B cell (primary cell): ENCODE data around the gene CFAP77. TPM values are rescaled to one million over a fixed set of nuclear protein-coding genes. Genes with fewer than 3 reads are reported as not detected.

Source experiments
- ATAC-seq: fragments of 200-7000 bp; cut with Tn5 transposase; one replicate; pipeline ENCODE4 v1.10.0; 2021; ENCODE audit warnings: low read depth, mild to moderate bottlenecking, moderate number of reproducible peaks, moderate library complexity
- CTCF ChIA-PET: fragments of 350-600 bp; sonication (Branson Sonifier 250); formaldehyde crosslinking; loops from one replicate; lab custom pipeline; 2021; ENCODE audit warnings: antibody characterized with exemption, inconsistent platforms; lab: Charles Lee
- POLR2A ChIA-PET: fragments of 350-600 bp; sonication (Branson Sonifier 250); formaldehyde crosslinking; loops from one replicate; lab custom pipeline; 2021; ENCODE audit warnings: antibody characterized with exemption; lab: Charles Lee
- DNase-seq: peaks from one replicate; pipeline ENCODE4 v3.0.0; 2013
- H2AFZ ChIP-seq: 2 replicates; pipeline ENCODE4 v1.6.1; 2012; ENCODE audit warnings: mild to moderate bottlenecking, low read depth, low read length; ENCODE audit not compliant: insufficient read depth, poor library complexity, severe bottlenecking
- H3K27ac ChIP-seq, 2 donors: 1 replicate in 1 of 2; 2 replicates in 1 of 2; pipeline ENCODE4 v1.5.1; 2012 to 2013; ENCODE audit warnings: low read length in 2 of 2, mild to moderate bottlenecking in 2 of 2, moderate library complexity in 1 of 2
- H3K27me3 ChIP-seq, 4 experiments: fragments of 200-600 bp in 1 of 4; sonication (generic) in 1 of 4; replicated peaks in 1 of 4; 1 replicate in 2 of 4; 2 replicates in 2 of 4; pipeline versions ENCODE4 v1.6.1 to v1.7.0; 2013 to 2016; ENCODE audit warnings: low read length in 3 of 4, mild to moderate bottlenecking in 2 of 4, mixed read lengths in 1 of 4, moderate library complexity in 1 of 4; ENCODE audit not compliant: insufficient read depth in 4 of 4, control insufficient read depth in 3 of 4; ENCODE audit errors: control extremely low read depth in 1 of 4
- H3K36me3 ChIP-seq, 2 experiments: replicated peaks in 1 of 2; 1 replicate in 1 of 2; 2 replicates in 1 of 2; pipeline versions ENCODE4 v1.6.1 to v1.7.1; 2013; ENCODE audit warnings: low read length in 1 of 2; ENCODE audit not compliant: insufficient read depth in 2 of 2, control insufficient read depth in 1 of 2; ENCODE audit errors: control extremely low read depth in 1 of 2, extremely low read depth in 1 of 2
- H3K4me1 ChIP-seq, 2 donors: fragments of 200-600 bp in 1 of 2; sonication (generic) in 1 of 2; 1 replicate in 1 of 2; 2 replicates in 1 of 2; pipeline versions ENCODE4 v1.5.1 to v1.6.1; 2013 to 2017; ENCODE audit warnings: low read length in 2 of 2; ENCODE audit not compliant: control insufficient read depth in 2 of 2, insufficient read depth in 2 of 2
- H3K4me2 ChIP-seq: replicated peaks from 2 replicates; pipeline ENCODE3; 2012; ENCODE audit warnings: mild to moderate bottlenecking, low read depth, low read length; ENCODE audit not compliant: poor library complexity, severe bottlenecking
- H3K4me3 ChIP-seq, 5 experiments: fragments of 200-600 bp in 1 of 5; sonication (generic) in 1 of 5; 1 replicate in 3 of 5; 2 replicates in 2 of 5; pipeline versions ENCODE4 v1.5.1 to v1.7.0; 2011 to 2016; ENCODE audit warnings: low read length in 4 of 5, mild to moderate bottlenecking in 4 of 5, low read depth in 2 of 5, control low read depth in 1 of 5, moderate library complexity in 1 of 5; ENCODE audit not compliant: insufficient read depth in 1 of 5; ENCODE audit errors: control extremely low read depth in 1 of 5, extremely low read depth in 1 of 5
- H3K79me2 ChIP-seq: fragments of 200-600 bp; sonication (generic); one replicate; pipeline ENCODE4 v1.6.0; 2016; ENCODE audit warnings: low read length; ENCODE audit not compliant: control insufficient read depth, insufficient read depth
- H3K9ac ChIP-seq: fragments of 200-600 bp; sonication (generic); 2 replicates; pipeline ENCODE4 v1.6.1; 2017; ENCODE audit warnings: mild to moderate bottlenecking, low read length, moderate library complexity
- H3K9me3 ChIP-seq, 3 donors: one replicate each; pipeline versions ENCODE4 v1.6.1 to v1.7.1; 2013; ENCODE audit warnings: low read length in 2 of 3; ENCODE audit not compliant: control insufficient read depth in 2 of 3, insufficient read depth in 1 of 3; ENCODE audit errors: control extremely low read depth in 1 of 3
- H4K20me1 ChIP-seq: 2 replicates; pipeline ENCODE4 v1.6.0; 2012; ENCODE audit warnings: mild to moderate bottlenecking, low read length; ENCODE audit not compliant: insufficient read depth, control insufficient read depth, poor library complexity, severe bottlenecking
- H3K27ac Mint-ChIP-seq: one replicate; pipeline ENCODE4 v1.8.0; 2021; ENCODE audit warnings: mixed read lengths
- H3K27me3 Mint-ChIP-seq: one replicate; pipeline ENCODE4 v1.8.0; 2021; ENCODE audit warnings: mixed read lengths
- H3K4me1 Mint-ChIP-seq: one replicate; pipeline ENCODE4 v1.8.0; 2021; ENCODE audit warnings: mixed read lengths
- H3K4me3 Mint-ChIP-seq: one replicate; pipeline ENCODE4 v1.8.0; 2021; ENCODE audit warnings: mixed read lengths
- H3K9me3 Mint-ChIP-seq: one replicate; pipeline ENCODE4 v1.8.0; 2022; ENCODE audit warnings: mixed read lengths; ENCODE audit not compliant: insufficient read depth
- CTCF ChIP-seq: fragments of 200-600 bp; IDR thresholded peaks from one replicate; pipeline ENCODE4 v1.8.0; 2022; ENCODE audit warnings: antibody characterized with exemption, mild to moderate bottlenecking
- EZH2 ChIP-seq: IDR thresholded peaks from 2 replicates; pipeline ENCODE4 v1.6.1; 2012; ENCODE audit warnings: borderline replicate concordance, low read depth, mild to moderate bottlenecking, moderate library complexity, low read length; ENCODE audit not compliant: insufficient read depth, poor library complexity, severe bottlenecking
- WGBS: methylation state at CpG from one replicate; pipeline ENCODE4 v1.1.5; 2013; ENCODE audit warnings: missing lambda C conversion rate; ENCODE audit not compliant: insufficient coverage; 5-methylcytosine and 5-hydroxymethylcytosine counted together
- intact Hi-C: fragments of 100-400 bp; cut with micrococcal nuclease; formaldehyde crosslinking; loops from one replicate; pipeline ENCODE4 v1.10.0; 2022
- polyA plus RNA-seq: library from polyadenylated mRNA; depleted of rRNA; stranded (reverse); fragments of >200 nt; gene quantifications from 2 replicates; pipeline ENCODE4 v1.2.3, GENCODE V29; 2012
- total RNA-seq, 2 donors: library from RNA; stranded (reverse); fragments of 120-200 nt in 1 of 2; gene quantifications; 1 replicate in 1 of 2; 2 replicates in 1 of 2; pipeline versions ENCODE4 v1.2.3 to v1.2.4, GENCODE V29; 2013 to 2022

Gene CFAP77
- total and polyA plus RNA-seq, 2 donors (not counting 1 experiment from before 2014, with no cell fraction given): not detected

DNA sequence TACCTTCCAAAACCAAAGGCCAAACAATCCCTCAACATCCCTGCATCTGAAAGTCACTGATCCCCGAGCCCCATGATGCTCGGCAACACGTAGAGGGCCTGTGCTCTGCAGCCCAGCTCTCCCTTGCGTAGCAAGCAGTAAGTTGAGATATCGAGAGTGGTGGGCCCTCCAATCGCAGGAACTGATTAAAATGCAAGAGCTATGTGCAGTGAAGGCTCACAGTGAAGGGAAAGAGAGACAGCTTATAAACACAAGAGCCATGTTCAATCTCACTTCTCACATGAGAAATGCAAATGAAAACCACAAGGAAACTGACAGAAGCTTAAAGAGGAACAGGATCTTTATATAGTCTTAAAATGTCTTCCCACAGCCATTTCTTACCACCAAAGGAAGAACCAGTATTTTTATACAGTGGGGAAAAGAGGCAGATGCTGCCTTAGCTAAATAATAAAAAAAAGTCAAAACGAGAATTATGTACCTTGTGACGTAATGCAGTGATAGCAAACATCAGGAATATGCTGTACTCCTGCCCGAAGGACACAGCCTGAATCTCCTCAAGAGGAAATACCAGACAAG is 28.0 kb upstream of the CFAP77 start:
- Histone ChIP-seq H3K36me3 (peaks cover 16 to 44% of the 10 kb centered on the region in 2 experiments), H2AFZ (peak overlapping the region; percentile 62), H3K27ac (peak overlapping the region; percentile 81 to 96), H4K20me1 (no peaks in the 10 kb centered on the region), H3K79me2 (peaks cover 34% of the 10 kb centered on the region), H3K9ac (peak overlapping the region; percentile 54), H3K4me2 (peak overlapping the region; percentile 82), H3K4me1 (peaks cover 62 to 69% of the 10 kb centered on the region in 2 donors), H3K27me3 (no peaks in the 10 kb centered on the region), H3K9me3 (no peaks in the 10 kb centered on the region), H3K4me3 (peak overlapping the region in 4 of 5 experiments; percentile 22 to 48 (median 34))
- Mint-ChIP-seq H3K4me3 (peak overlapping the region; percentile 88), H3K4me1 (peaks cover 71% of the 10 kb centered on the region), H3K27ac (peak overlapping the region; percentile 99), H3K27me3 (no peaks in the 10 kb centered on the region), H3K9me3 (no peaks in the 10 kb centered on the region)
- DNase-seq (peak; percentile 84), ATAC-seq (peak; percentile 67)
- WGBS: 7% methylated on average over 4 of the region's 9 CpGs
- ChIA-PET CTCF (interaction anchor here (1.0 to 8.8 kb wide), 7 partner anchors 9 to 123 kb away, joined by 3 to 160 read pairs (median 5); partner anchors contain the start of gene SETX), POLR2A (interaction anchor here (0.7 to 7.1 kb wide), 6 partner anchors 8 to 1110 kb away, joined by 3 to 156 read pairs (median 4); partner anchors contain the start of gene SETX)
- no peak for TF ChIP-seq EZH2
- no peak for TF ChIP-seq CTCF
- intact Hi-C loops: loop anchor here (1.0 kb wide), 2 partner anchors 8 to 27 kb away; no protein-coding TSS in a partner anchor

GRCh38 chr9:132383462-132383883 is 26.5 kb upstream of the CFAP77 start:
- Histone ChIP-seq H3K27me3 (no peaks in the 10 kb centered on the region), H3K4me2 (peak overlapping the region; percentile 82), H3K79me2 (peaks cover 22% of the 10 kb centered on the region), H2AFZ (peak overlapping the region; percentile 16), H3K9ac (peak overlapping the region; percentile 48), H4K20me1 (no peaks in the 10 kb centered on the region), H3K4me1 (peaks cover 62 to 69% of the 10 kb centered on the region in 2 donors), H3K36me3 (peaks cover 5 to 47% of the 10 kb centered on the region in 2 experiments), H3K27ac (peak overlapping the region; percentile 81 to 96), H3K4me3 (peak overlapping the region in 4 of 5 experiments; percentile 14 to 49 (median 32)), H3K9me3 (no peaks in the 10 kb centered on the region)
- ATAC-seq: peak; percentile 66
- H3K27ac Mint-ChIP-seq: peak overlapping the region; percentile 99
- peak overlapping the region; percentile 89 for H3K4me3 Mint-ChIP-seq
- H3K4me1 Mint-ChIP-seq: peaks cover 71% of the 10 kb centered on the region
- intact Hi-C loops: loop anchor here (1.0 kb wide), 1 partner anchor 23 kb away; the partner anchor contains the start of gene TTF1
- no peaks in the 10 kb centered on the region for H3K27me3 Mint-ChIP-seq
- peak; percentile 85 for DNase-seq
- 0% methylated on average over 5 of the region's 10 CpGs for WGBS
- no peaks in the 10 kb centered on the region for H3K9me3 Mint-ChIP-seq
- CTCF ChIA-PET: interaction anchor here (0.8 to 8.8 kb wide), 10 partner anchors 9 to 115 kb away, joined by 3 to 160 read pairs (median 4); partner anchors contain the start of gene SETX
- POLR2A ChIA-PET: interaction anchor here (0.6 to 7.1 kb wide), 9 partner anchors 9 to 286 kb away, joined by 3 to 156 read pairs (median 5); partner anchors contain the start of genes DDX31 and SETX
- TF ChIP-seq EZH2: no peak
- no peak for TF ChIP-seq CTCF
